Keratinocyte (primary cell): ENCODE measurements around the gene ABLIM1. TPM values are rescaled to one million over a fixed set of nuclear protein-coding genes. Genes with fewer than 3 reads are reported as not detected.

Source experiments
- DNase-seq: peaks from one replicate; pipeline ENCODE4 v3.0.0-alpha.2; 2011; ENCODE audit warnings: low read depth, missing footprints, low spot score
- FAIRE-seq: peaks from 2 replicates; lab custom pipeline; 2011; peaks lifted over from hg19 to GRCh38; lab: Jason Lieb, UNC
- H2AFZ ChIP-seq: 2 replicates; pipeline ENCODE4 v1.6.0; 2012; ENCODE audit warnings: low read length, control low read depth, inconsistent platforms; ENCODE audit not compliant: control insufficient read depth
- H3K27ac ChIP-seq: 2 replicates; pipeline ENCODE4 v1.5.1; 2011; ENCODE audit warnings: low read length; ENCODE audit not compliant: control insufficient read depth, insufficient read depth
- H3K27me3 ChIP-seq: 3 replicates; pipeline ENCODE4 v1.6.0; 2011; ENCODE audit warnings: low read length; ENCODE audit not compliant: control insufficient read depth, insufficient read depth; ENCODE audit errors: extremely low read depth
- H3K36me3 ChIP-seq, 2 experiments: 2 replicates in 1 of 2; 3 replicates in 1 of 2; pipeline ENCODE4 v1.5.1; 2011; ENCODE audit warnings: low read length in 2 of 2, mild to moderate bottlenecking in 1 of 2; ENCODE audit not compliant: control insufficient read depth in 2 of 2, insufficient read depth in 2 of 2; ENCODE audit errors: extremely low read depth in 1 of 2
- H3K4me1 ChIP-seq: 3 replicates; pipeline ENCODE4 v1.5.1; 2011; ENCODE audit warnings: low read length; ENCODE audit not compliant: control insufficient read depth, insufficient read depth; ENCODE audit errors: extremely low read depth
- H3K4me2 ChIP-seq: 3 replicates; pipeline ENCODE4 v1.6.0; 2011; ENCODE audit warnings: low read depth, low read length; ENCODE audit not compliant: control insufficient read depth, insufficient read depth; ENCODE audit errors: extremely low read depth
- H3K4me3 ChIP-seq, 3 experiments: fragments of 200-600 bp in 1 of 3; sonication (generic) in 1 of 3; 2 replicates in 2 of 3; 3 replicates in 1 of 3; pipeline ENCODE4 v1.5.1; 2011 to 2016; ENCODE audit warnings: low read length in 3 of 3, mild to moderate bottlenecking in 3 of 3, control low read depth in 2 of 3, inconsistent platforms in 1 of 3, low read depth in 1 of 3, mixed read lengths in 1 of 3, mixed run types in 1 of 3, moderate library complexity in 1 of 3; ENCODE audit not compliant: control insufficient read depth in 2 of 3, insufficient read depth in 2 of 3; ENCODE audit errors: extremely low read depth in 1 of 3
- H3K79me2 ChIP-seq: 2 replicates; pipeline ENCODE4 v1.6.0; 2012; ENCODE audit warnings: low read length; ENCODE audit not compliant: control insufficient read depth, insufficient read depth
- H3K9ac ChIP-seq: 3 replicates; pipeline ENCODE4 v1.6.0; 2011; ENCODE audit warnings: low read length; ENCODE audit not compliant: control insufficient read depth, insufficient read depth; ENCODE audit errors: extremely low read depth
- H3K9me1 ChIP-seq: 3 replicates; pipeline ENCODE4 v1.6.0; 2011; ENCODE audit warnings: low read length; ENCODE audit not compliant: control insufficient read depth, insufficient read depth; ENCODE audit errors: extremely low read depth
- H3K9me3 ChIP-seq: 2 replicates; pipeline ENCODE4 v1.5.1; 2012; ENCODE audit warnings: low read depth, low read length; ENCODE audit not compliant: control insufficient read depth
- H4K20me1 ChIP-seq: 3 replicates; pipeline ENCODE4 v1.6.0; 2011; ENCODE audit warnings: low read length; ENCODE audit not compliant: control insufficient read depth, insufficient read depth; ENCODE audit errors: extremely low read depth
- CTCF ChIP-seq, 3 experiments: IDR thresholded peaks in 1 of 3; conservative IDR thresholded peaks in 1 of 3; optimal IDR thresholded peaks in 1 of 3; 2 replicates in 2 of 3; 3 replicates in 1 of 3; pipeline versions ENCODE3 to v1.5.1; 2011; ENCODE audit warnings: low read length in 3 of 3, mild to moderate bottlenecking in 3 of 3, moderate library complexity in 2 of 3, control low read depth in 1 of 3, inconsistent platforms in 1 of 3; ENCODE audit not compliant: insufficient read depth in 2 of 3; ENCODE audit errors: extremely low read depth in 1 of 3
- EZH2 ChIP-seq: IDR thresholded peaks from one replicate; pipeline ENCODE4 v1.6.1; 2012; ENCODE audit warnings: inconsistent platforms, mild to moderate bottlenecking, low read length, moderate library complexity
- dilution Hi-C: fragments of 300-500 bp; cut with MboI; formaldehyde crosslinking; loops from one replicate; pipeline ENCODE4 v1.7.0; 2020; ENCODE audit warnings: low sequenced_read_pairs; ENCODE audit not compliant: extremely low pct_ligation_motif_present
- polyA plus RNA-seq, 5 experiments: library from polyadenylated mRNA; depleted of rRNA in 3 of 5; stranded (reverse) in 3 of 5; stranded (forward) in 1 of 5; unstranded in 1 of 5; fragments of >200 nt; gene quantifications; 1 replicate in 1 of 5; 2 replicates in 3 of 5; 3 replicates in 1 of 5; pipeline versions ENCODE4 v1.2.1 to v1.2.3, GENCODE V29; 2011 to 2012; ENCODE audit warnings: missing spikeins in 2 of 5, low read depth in 1 of 5, low replicate concordance in 1 of 5

ABLIM1 gene
- polyA plus RNA-seq, 1 donor (not counting 4 experiments of a cell fraction or from before 2014, with no cell fraction given) = 55.2 TPM

- dilution Hi-C loops = no loop called here
- FAIRE-seq = peak; percentile 81
Measured at GRCh38 chr10:114408968-114409444, 249.1 kb downstream of the ABLIM1 start.

DNA sequence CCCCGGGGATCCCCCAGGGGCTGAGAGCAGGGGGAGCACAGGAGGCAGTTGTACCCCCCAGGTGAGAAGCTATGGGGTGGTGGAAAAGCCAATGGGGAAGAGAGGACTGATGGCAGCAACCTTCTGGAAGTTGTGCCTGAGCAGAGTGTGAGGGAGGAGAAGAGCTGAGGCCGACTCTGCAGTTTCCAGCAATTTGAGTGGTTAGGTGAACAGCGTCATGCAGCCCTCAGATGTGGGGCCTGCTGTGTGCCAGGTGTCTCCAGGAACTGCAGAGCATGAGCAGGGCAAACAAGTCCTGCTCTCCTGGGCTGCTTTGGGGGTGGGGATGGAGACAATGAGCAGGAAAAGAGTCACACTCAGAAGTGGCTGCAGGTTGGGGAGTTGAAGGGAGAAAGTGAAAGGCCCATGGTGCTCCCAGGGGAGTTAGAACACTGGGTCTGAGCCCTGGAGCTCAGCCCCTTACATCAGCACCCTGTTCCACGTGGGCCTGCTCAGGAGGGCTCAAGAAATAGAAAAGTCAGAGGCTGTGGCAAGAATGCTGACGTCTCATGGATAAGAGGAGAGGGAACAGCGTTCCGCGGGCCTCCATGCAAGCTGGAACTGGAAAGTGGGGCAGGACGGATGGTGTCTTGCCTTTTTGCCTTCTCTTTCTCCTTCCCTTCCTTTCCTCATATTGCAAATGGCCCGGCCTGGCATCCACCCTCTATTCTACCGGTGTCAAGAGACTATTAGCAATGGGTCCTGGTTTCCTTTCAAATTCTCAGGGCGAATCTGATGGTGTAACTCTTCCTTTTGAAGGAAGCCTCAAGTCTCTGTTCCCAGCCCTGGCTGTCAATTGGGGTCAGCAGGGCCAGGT lies 249.7 kb downstream of the ABLIM1 start:
- Histone ChIP-seq H3K9ac (no peak overlapping the region), H3K36me3 (no peaks in the 10 kb centered on the region), H2AFZ (peak overlapping the region; percentile 43), H3K9me1 (no peaks in the 10 kb centered on the region), H3K79me2 (peaks cover 7% of the 10 kb centered on the region), H3K27ac (no peak overlapping the region), H3K27me3 (no peaks in the 10 kb centered on the region), H3K4me3 (no peak overlapping the region), H4K20me1 (no peaks in the 10 kb centered on the region), H3K9me3 (no peaks in the 10 kb centered on the region), H3K4me2 (peak overlapping the region; percentile 18), H3K4me1 (peaks cover 33% of the 10 kb centered on the region)
- TF ChIP-seq CTCF (optimal IDR thresholded peaks at IDR 0.05 in 1 of 3, IDR thresholded peaks at IDR 0.05 in 1 of 3, conservative IDR thresholded peaks at IDR 0.05 in 1 of 3; ENCODE audit: extremely low read depth in 1 of 3, insufficient read depth in 2 of 3, low read length in 3 of 3) (no peak), EZH2 (no peak)
- FAIRE-seq (peak; percentile 23), DNase-seq (no peak)
- dilution Hi-C loops = no loop called here

More at GRCh38 chr10:114408968-114409444, 249.1 kb downstream of the ABLIM1 start:
- Histone ChIP-seq H3K9ac (no peak overlapping the region), H4K20me1 (no peaks in the 10 kb centered on the region), H3K9me1 (no peaks in the 10 kb centered on the region), H3K79me2 (peaks cover 3% of the 10 kb centered on the region), H3K4me3 (no peak overlapping the region), H3K9me3 (no peaks in the 10 kb centered on the region), H3K4me2 (peak overlapping the region; percentile 4), H3K36me3 (no peaks in the 10 kb centered on the region), H3K4me1 (peaks cover 37% of the 10 kb centered on the region), H3K27ac (no peak overlapping the region), H2AFZ (no peak overlapping the region), H3K27me3 (no peaks in the 10 kb centered on the region)
- DNase-seq = no peak
- no peak for TF ChIP-seq CTCF (optimal IDR thresholded peaks at IDR 0.05 in 1 of 3, IDR thresholded peaks at IDR 0.05 in 1 of 3, conservative IDR thresholded peaks at IDR 0.05 in 1 of 3; ENCODE audit: extremely low read depth in 1 of 3, insufficient read depth in 2 of 3, low read length in 3 of 3)
- no peak for TF ChIP-seq EZH2
